ENCODE measurements around the gene BTK. TPM values are rescaled to one million over a fixed set of nuclear protein-coding genes. Genes with fewer than 3 reads are reported as not detected.

BTK gene
- polyA plus RNA-seq, 1 donor = 4.3 TPM

DNA sequence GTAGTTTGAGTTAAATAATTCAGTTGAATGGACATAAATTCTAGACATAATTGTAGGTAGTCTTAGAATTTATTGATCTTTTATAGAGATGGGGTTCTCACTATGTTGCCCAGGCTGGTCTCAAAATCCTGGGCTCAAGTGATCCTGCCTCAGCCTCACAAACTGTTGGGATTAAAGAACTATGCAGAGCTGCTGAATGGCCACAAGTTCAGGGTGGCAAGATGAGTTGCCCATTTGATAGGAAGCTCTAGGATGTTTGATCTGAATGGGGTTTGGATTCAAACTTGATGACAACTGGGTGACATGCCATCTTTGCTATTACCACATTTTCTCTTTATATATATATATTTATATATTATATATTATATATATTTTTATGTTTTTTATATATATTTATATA lies 8.4 kb upstream of the BTK start:
- H3K4me3 ChIP-seq (ENCODE audit: low read length) = no peak overlapping the region
- no peaks in the 10 kb centered on the region for H3K27me3 ChIP-seq (ENCODE audit: control insufficient read depth, insufficient read depth, low read length)
- H3K4me1 ChIP-seq (ENCODE audit: control insufficient read depth, insufficient read depth, low read length) = no peaks in the 10 kb centered on the region
- H3K36me3 ChIP-seq (ENCODE audit: control insufficient read depth, insufficient read depth, low read length) = peaks cover 9% of the 10 kb centered on the region
- DNase-seq = no peak
- no peak overlapping the region for H3K27ac ChIP-seq (ENCODE audit: low read length)
- H3K9me3 ChIP-seq (ENCODE audit: control insufficient read depth, low read depth, low read length) = no peaks in the 10 kb centered on the region

GRCh38 chrX:101393530-101394305 lies 7.7 kb upstream of the BTK start:
- Histone ChIP-seq H3K27me3 (ENCODE audit: control insufficient read depth, insufficient read depth, low read length) (no peaks in the 10 kb centered on the region), H3K27ac (ENCODE audit: low read length) (no peak overlapping the region)
- WGBS (ENCODE audit: insufficient coverage, low lambda C conversion rate) = no CpG with 5 or more reads among the region's 11 CpGs

DNA sequence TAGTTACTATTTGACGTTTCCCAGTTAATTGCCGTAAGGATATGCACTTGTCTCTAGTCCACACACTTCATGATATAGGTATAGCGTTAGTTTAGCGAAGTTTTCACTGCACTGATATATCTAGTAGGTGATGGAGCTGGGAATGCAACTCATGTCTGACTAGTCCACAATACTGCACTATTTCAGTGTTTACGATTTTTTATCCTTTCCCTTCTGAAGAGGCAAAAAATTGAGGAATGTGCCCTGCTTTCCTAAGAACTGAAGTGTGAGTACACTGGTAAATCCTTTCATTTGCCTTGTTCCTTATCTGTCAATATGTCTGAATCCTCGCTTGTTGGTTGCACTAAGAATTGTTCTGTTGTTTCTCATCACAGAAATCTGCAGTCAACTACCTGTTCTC lies 5.8 kb upstream of the BTK start:
- Histone ChIP-seq H3K4me3 (ENCODE audit: low read length) (peak overlapping the region; percentile 71), H3K27me3 (ENCODE audit: control insufficient read depth, insufficient read depth, low read length) (no peaks in the 10 kb centered on the region), H3K36me3 (ENCODE audit: control insufficient read depth, insufficient read depth, low read length) (peaks cover 5% of the 10 kb centered on the region), H3K4me1 (ENCODE audit: control insufficient read depth, insufficient read depth, low read length) (no peaks in the 10 kb centered on the region), H3K9me3 (ENCODE audit: control insufficient read depth, low read depth, low read length) (no peaks in the 10 kb centered on the region), H3K27ac (ENCODE audit: low read length) (peak overlapping the region; percentile 81)
- no CpG with 5 or more reads among the region's 6 CpGs for WGBS (ENCODE audit: insufficient coverage, low lambda C conversion rate)
- peak in 1 of 2 donors; percentile 4 for DNase-seq

More at GRCh38 chrX:101393530-101394305, 7.7 kb upstream of the BTK start:
- no peak for DNase-seq
- H3K4me1 ChIP-seq (ENCODE audit: control insufficient read depth, insufficient read depth, low read length) = no peaks in the 10 kb centered on the region
- H3K9me3 ChIP-seq (ENCODE audit: control insufficient read depth, low read depth, low read length) = no peaks in the 10 kb centered on the region
- peaks cover 9% of the 10 kb centered on the region for H3K36me3 ChIP-seq (ENCODE audit: control insufficient read depth, insufficient read depth, low read length)
- no peak overlapping the region for H3K4me3 ChIP-seq (ENCODE audit: low read length)

GRCh38 chrX:101390664-101391525 lies 4.9 kb upstream of the BTK start, which contains the start of gene RPL36A:
Gene RPL36A (plus strand): TSS chrX:101391011. CDS start chrX:101391044, 33 bp downstream.
- no peaks in the 10 kb centered on the region for H3K9me3 ChIP-seq (ENCODE audit: control insufficient read depth, low read depth, low read length)
- peaks cover 3% of the 10 kb centered on the region for H3K36me3 ChIP-seq (ENCODE audit: control insufficient read depth, insufficient read depth, low read length)
- peak within 1 kb of the TSS; percentile 81 for H3K27ac ChIP-seq (ENCODE audit: low read length)
- WGBS (ENCODE audit: insufficient coverage, low lambda C conversion rate) = no CpG with 5 or more reads among the region's 47 CpGs
- H3K4me1 ChIP-seq (ENCODE audit: control insufficient read depth, insufficient read depth, low read length) = no peaks in the 10 kb centered on the region
- DNase-seq = peak; percentile 89 to 90
- peak within 1 kb of the TSS; percentile 71 for H3K4me3 ChIP-seq (ENCODE audit: low read length)
- no peaks in the 10 kb centered on the region for H3K27me3 ChIP-seq (ENCODE audit: control insufficient read depth, insufficient read depth, low read length)

DNA sequence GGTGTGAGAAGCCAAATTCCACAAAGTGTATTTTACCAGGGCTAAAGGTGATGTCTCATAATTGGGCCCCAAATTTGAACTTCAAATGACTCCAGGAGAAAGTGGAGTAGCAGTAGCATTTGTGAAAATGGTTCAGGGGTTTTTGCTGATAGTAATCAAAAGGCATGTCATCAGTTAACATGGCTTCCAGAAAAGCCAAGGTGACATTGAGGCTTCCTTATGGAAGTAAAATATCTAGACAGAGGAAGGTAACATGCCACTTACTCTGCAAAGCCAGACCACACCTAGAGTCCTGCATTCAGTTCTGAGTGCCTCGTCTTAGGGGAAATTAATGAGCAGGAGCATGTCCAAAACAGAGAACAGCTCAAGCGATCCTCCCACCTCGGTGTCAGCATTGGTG lies 2.6 kb upstream of the BTK start:
- Histone ChIP-seq H3K4me1 (ENCODE audit: control insufficient read depth, insufficient read depth, low read length) (no peaks in the 10 kb centered on the region), H3K36me3 (ENCODE audit: control insufficient read depth, insufficient read depth, low read length) (no peaks in the 10 kb centered on the region), H3K9me3 (ENCODE audit: control insufficient read depth, low read depth, low read length) (no peaks in the 10 kb centered on the region), H3K4me3 (ENCODE audit: low read length) (no peak overlapping the region), H3K27me3 (ENCODE audit: control insufficient read depth, insufficient read depth, low read length) (no peaks in the 10 kb centered on the region), H3K27ac (ENCODE audit: low read length) (no peak overlapping the region)
- no peak for DNase-seq
- WGBS (ENCODE audit: insufficient coverage, low lambda C conversion rate) = no CpG with 5 or more reads among the region's 3 CpGs

- Histone ChIP-seq H3K4me3 (ENCODE audit: low read length) (no peak overlapping the region), H3K36me3 (ENCODE audit: control insufficient read depth, insufficient read depth, low read length) (no peaks in the 10 kb centered on the region), H3K27ac (ENCODE audit: low read length) (no peak overlapping the region), H3K9me3 (ENCODE audit: control insufficient read depth, low read depth, low read length) (no peaks in the 10 kb centered on the region), H3K4me1 (ENCODE audit: control insufficient read depth, insufficient read depth, low read length) (no peaks in the 10 kb centered on the region), H3K27me3 (ENCODE audit: control insufficient read depth, insufficient read depth, low read length) (no peaks in the 10 kb centered on the region)
- DNase-seq = no peak
- no CpG with 5 or more reads among the region's 6 CpGs for WGBS (ENCODE audit: insufficient coverage, low lambda C conversion rate)
Measured at GRCh38 chrX:101386542-101386885, 523 bp upstream of the BTK start.

DNA sequence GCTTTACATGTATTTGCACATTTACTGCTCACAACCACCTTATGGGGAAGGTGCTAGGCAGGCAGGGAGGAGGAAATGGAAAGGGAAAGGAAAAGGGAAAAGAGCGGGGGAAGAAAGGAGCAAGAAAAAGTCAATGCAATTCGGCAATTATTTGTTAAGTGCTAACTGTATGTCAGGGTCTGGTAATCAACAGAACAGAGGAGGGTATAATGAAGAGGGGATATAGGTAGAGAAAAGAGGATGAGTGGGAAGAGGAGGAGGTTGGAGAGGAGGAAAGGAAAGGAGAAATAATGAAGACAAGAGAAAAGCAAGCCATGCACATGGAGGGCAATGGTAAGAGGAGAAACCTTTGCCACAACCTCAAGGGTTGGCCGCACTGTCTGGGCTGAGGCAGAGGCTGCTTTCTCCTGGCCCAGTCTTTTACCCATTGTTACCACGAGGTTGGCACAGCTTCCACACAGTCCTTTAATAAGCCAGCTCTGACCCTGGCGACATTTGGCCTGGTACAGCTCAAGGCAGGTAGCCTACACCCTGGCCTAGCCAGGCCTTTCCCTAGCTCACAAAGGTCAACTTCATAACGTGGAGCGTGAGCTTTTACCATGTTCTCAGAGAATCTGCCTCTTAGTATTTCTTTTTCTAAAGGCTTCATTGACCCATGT lies 836 bp downstream of the BTK start:
- Histone ChIP-seq H3K4me3 (ENCODE audit: low read length) (no peak overlapping the region), H3K36me3 (ENCODE audit: control insufficient read depth, insufficient read depth, low read length) (no peaks in the 10 kb centered on the region), H3K27me3 (ENCODE audit: control insufficient read depth, insufficient read depth, low read length) (no peaks in the 10 kb centered on the region), H3K4me1 (ENCODE audit: control insufficient read depth, insufficient read depth, low read length) (no peaks in the 10 kb centered on the region), H3K9me3 (ENCODE audit: control insufficient read depth, low read depth, low read length) (no peaks in the 10 kb centered on the region), H3K27ac (ENCODE audit: low read length) (no peak overlapping the region)
- no CpG with 5 or more reads among the region's 7 CpGs for WGBS (ENCODE audit: insufficient coverage, low lambda C conversion rate)
- DNase-seq = no peak

- Histone ChIP-seq H3K4me1 (ENCODE audit: control insufficient read depth, insufficient read depth, low read length) (no peaks in the 10 kb centered on the region), H3K27me3 (ENCODE audit: control insufficient read depth, insufficient read depth, low read length) (no peaks in the 10 kb centered on the region), H3K27ac (ENCODE audit: low read length) (no peak overlapping the region), H3K4me3 (ENCODE audit: low read length) (no peak overlapping the region), H3K9me3 (ENCODE audit: control insufficient read depth, low read depth, low read length) (no peaks in the 10 kb centered on the region), H3K36me3 (ENCODE audit: control insufficient read depth, insufficient read depth, low read length) (no peaks in the 10 kb centered on the region)
- no peak for DNase-seq
- WGBS (ENCODE audit: insufficient coverage, low lambda C conversion rate) = no CpG with 5 or more reads among the region's 4 CpGs
Measured at GRCh38 chrX:101383679-101384205, 2.2 kb downstream of the BTK start.

DNA sequence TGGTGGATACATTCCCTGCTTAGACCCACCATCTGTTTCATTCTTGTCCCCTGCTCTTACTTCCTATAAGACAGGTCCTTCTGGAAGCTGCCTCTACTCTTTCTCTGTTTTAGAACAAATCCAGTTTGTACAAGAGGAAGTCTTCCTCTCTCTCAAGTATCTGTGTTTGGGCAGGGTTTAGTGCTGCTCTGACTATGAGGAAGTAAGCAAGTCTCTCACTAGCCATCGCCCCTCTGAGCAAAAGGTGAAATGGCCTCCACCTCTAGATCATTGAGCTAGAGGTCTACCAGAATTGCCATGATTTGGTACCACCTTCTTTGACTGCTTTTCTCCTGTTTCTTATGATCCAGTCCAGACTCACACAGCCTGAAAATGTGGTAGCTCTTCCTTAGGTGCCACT lies 8.4 kb downstream of the BTK start:
- no peaks in the 10 kb centered on the region for H3K4me1 ChIP-seq (ENCODE audit: control insufficient read depth, insufficient read depth, low read length)
- no CpG with 5 or more reads among the region's 1 CpG for WGBS (ENCODE audit: insufficient coverage, low lambda C conversion rate)
- no peak overlapping the region for H3K27ac ChIP-seq (ENCODE audit: low read length)
- H3K4me3 ChIP-seq (ENCODE audit: low read length) = no peak overlapping the region
- H3K27me3 ChIP-seq (ENCODE audit: control insufficient read depth, insufficient read depth, low read length) = no peaks in the 10 kb centered on the region
- H3K36me3 ChIP-seq (ENCODE audit: control insufficient read depth, insufficient read depth, low read length) = no peaks in the 10 kb centered on the region
- no peaks in the 10 kb centered on the region for H3K9me3 ChIP-seq (ENCODE audit: control insufficient read depth, low read depth, low read length)
- DNase-seq = no peak

GRCh38 chrX:101370888-101371504 lies 15.0 kb downstream of the BTK start:
- Histone ChIP-seq H3K36me3 (ENCODE audit: control insufficient read depth, insufficient read depth, low read length) (no peaks in the 10 kb centered on the region), H3K9me3 (ENCODE audit: control insufficient read depth, low read depth, low read length) (no peaks in the 10 kb centered on the region), H3K4me3 (ENCODE audit: low read length) (no peak overlapping the region), H3K4me1 (ENCODE audit: control insufficient read depth, insufficient read depth, low read length) (no peaks in the 10 kb centered on the region), H3K27ac (ENCODE audit: low read length) (no peak overlapping the region), H3K27me3 (ENCODE audit: control insufficient read depth, insufficient read depth, low read length) (no peaks in the 10 kb centered on the region)
- WGBS (ENCODE audit: insufficient coverage, low lambda C conversion rate) = no CpG with 5 or more reads among the region's 3 CpGs
- DNase-seq = no peak

Data from large intestine (tissue), 3 donors.